Hepatocyte (in vitro differentiated cells): ENCODE data around the gene LRMDA.

Experiments
- EZH2 ChIP-seq: fragments of 200-600 bp; sonication (generic); IDR thresholded peaks from 2 replicates; pipeline ENCODE4 v1.6.1; 2016; ENCODE audit warnings: antibody characterized with exemption, mild to moderate bottlenecking, borderline replicate concordance
- TF ChIP-seq, protein P1 (sequence below): fragments of 200-600 bp; sonication (generic); IDR thresholded peaks from 2 replicates; pipeline ENCODE4 v1.5.1; 2016; ENCODE audit warnings: antibody characterized with exemption, mild to moderate bottlenecking; ENCODE audit not compliant: poor library complexity

DNA sequence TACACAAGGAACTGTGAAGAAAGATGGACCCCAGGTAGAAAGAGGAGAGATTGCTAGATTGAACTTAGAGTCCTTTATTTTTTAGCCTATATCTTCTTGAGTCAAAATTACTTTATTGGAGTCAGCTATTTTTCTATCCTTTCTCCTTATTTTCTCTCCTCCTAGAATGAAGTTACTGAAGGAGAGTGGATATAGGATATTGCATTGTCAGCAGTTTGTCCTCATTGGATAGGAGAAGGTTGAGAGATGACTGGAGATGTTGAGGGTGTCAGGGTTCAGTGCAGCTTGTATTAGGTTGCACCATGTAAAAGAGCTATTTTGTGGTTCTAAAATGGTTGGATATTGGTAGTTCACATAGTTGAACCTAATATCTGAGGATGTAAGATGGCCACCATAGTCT, 5.5 kb downstream of the LRMDA start:
- TF ChIP-seq, protein P1, sequence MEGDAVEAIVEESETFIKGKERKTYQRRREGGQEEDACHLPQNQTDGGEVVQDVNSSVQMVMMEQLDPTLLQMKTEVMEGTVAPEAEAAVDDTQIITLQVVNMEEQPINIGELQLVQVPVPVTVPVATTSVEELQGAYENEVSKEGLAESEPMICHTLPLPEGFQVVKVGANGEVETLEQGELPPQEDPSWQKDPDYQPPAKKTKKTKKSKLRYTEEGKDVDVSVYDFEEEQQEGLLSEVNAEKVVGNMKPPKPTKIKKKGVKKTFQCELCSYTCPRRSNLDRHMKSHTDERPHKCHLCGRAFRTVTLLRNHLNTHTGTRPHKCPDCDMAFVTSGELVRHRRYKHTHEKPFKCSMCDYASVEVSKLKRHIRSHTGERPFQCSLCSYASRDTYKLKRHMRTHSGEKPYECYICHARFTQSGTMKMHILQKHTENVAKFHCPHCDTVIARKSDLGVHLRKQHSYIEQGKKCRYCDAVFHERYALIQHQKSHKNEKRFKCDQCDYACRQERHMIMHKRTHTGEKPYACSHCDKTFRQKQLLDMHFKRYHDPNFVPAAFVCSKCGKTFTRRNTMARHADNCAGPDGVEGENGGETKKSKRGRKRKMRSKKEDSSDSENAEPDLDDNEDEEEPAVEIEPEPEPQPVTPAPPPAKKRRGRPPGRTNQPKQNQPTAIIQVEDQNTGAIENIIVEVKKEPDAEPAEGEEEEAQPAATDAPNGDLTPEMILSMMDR = no peak
- TF ChIP-seq EZH2 = no peak
